ENCODE measurements around the gene SLC25A34. TPM values are rescaled to one million over a fixed set of nuclear protein-coding genes. Genes with fewer than 3 reads are reported as not detected.

The SLC25A34 gene
- total RNA-seq, 2 donors from 2014 or later, result 1.8 to 3.5 TPM

GRCh38 chr1:15730423-15730822 is 5.6 kb upstream of the SLC25A34 start:
- WGBS, 2 experiments (ENCODE audit: insufficient coverage in 1 of 2, insufficient read length in 1 of 2), result 93 to 100% methylated on average over 1 to 16 of the region's 16 CpGs
- H3K27me3 ChIP-seq (ENCODE audit: control insufficient read depth, insufficient read depth, low read length, poor library complexity, severe bottlenecking), result no peaks in the 10 kb centered on the region
- Mint-ChIP-seq H3K9me3 (no peaks in the 10 kb centered on the region), H3K27me3 (ENCODE audit: insufficient read depth) (no peaks in the 10 kb centered on the region), H3K4me1 (no peaks in the 10 kb centered on the region), H3K4me3 (no peak overlapping the region), H3K27ac (no peak overlapping the region), H3K36me3 (ENCODE audit: low read depth) (peaks cover 34% of the 10 kb centered on the region)
- H3K9ac ChIP-seq (ENCODE audit: extremely low read depth, low read length, poor library complexity, severe bottlenecking), result no peak overlapping the region
- no peak overlapping the region for H3K27ac ChIP-seq (ENCODE audit: low read depth, low read length)
- no peak overlapping the region for H3K4me3 ChIP-seq (ENCODE audit: low read length)
- H3K36me3 ChIP-seq (ENCODE audit: control insufficient read depth, insufficient read depth, low read length), result peaks cover 27% of the 10 kb centered on the region
- H3K4me1 ChIP-seq (ENCODE audit: control insufficient read depth, insufficient read depth, low read length), result no peaks in the 10 kb centered on the region
- no peak for TF ChIP-seq CTCF (conservative IDR thresholded peaks at IDR 0.05)
- DNase-seq, result no peak
- H3K9me3 ChIP-seq (ENCODE audit: control insufficient read depth, low read length), result no peaks in the 10 kb centered on the region

- no peak overlapping the region for H3K4me3 Mint-ChIP-seq
- H3K27me3 Mint-ChIP-seq (ENCODE audit: insufficient read depth), result no peaks in the 10 kb centered on the region
- no peaks in the 10 kb centered on the region for H3K9me3 Mint-ChIP-seq
- Histone ChIP-seq H3K4me3 (ENCODE audit: low read length) (no peak overlapping the region), H3K36me3 (ENCODE audit: control insufficient read depth, insufficient read depth, low read length) (peaks cover 22% of the 10 kb centered on the region), H3K27ac (ENCODE audit: low read depth, low read length) (no peak overlapping the region), H3K27me3 (ENCODE audit: control insufficient read depth, insufficient read depth, low read length, poor library complexity, severe bottlenecking) (no peaks in the 10 kb centered on the region), H3K9me3 (ENCODE audit: control insufficient read depth, low read length) (no peaks in the 10 kb centered on the region), H3K9ac (ENCODE audit: extremely low read depth, low read length, poor library complexity, severe bottlenecking) (no peak overlapping the region), H3K4me1 (ENCODE audit: control insufficient read depth, insufficient read depth, low read length) (no peaks in the 10 kb centered on the region)
- H3K4me1 Mint-ChIP-seq, result no peaks in the 10 kb centered on the region
- H3K27ac Mint-ChIP-seq, result no peak overlapping the region
- no peak for DNase-seq
- H3K36me3 Mint-ChIP-seq (ENCODE audit: low read depth), result peaks cover 32% of the 10 kb centered on the region
- WGBS, 2 experiments (ENCODE audit: insufficient coverage in 1 of 2, insufficient read length in 1 of 2), result 94% methylated on average over 10 to 16 of the region's 16 CpGs
- no peak for TF ChIP-seq CTCF (conservative IDR thresholded peaks at IDR 0.05)
These were observed 5.1 kb upstream of the SLC25A34 start for GRCh38 chr1:15730936-15731335.

GRCh38 chr1:15731735-15732685 is 4.0 kb upstream of the SLC25A34 start:
- Histone ChIP-seq H3K4me3 (ENCODE audit: low read length) (no peak overlapping the region), H3K36me3 (ENCODE audit: control insufficient read depth, insufficient read depth, low read length) (peaks cover 18% of the 10 kb centered on the region), H3K9ac (ENCODE audit: extremely low read depth, low read length, poor library complexity, severe bottlenecking) (no peak overlapping the region), H3K9me3 (ENCODE audit: control insufficient read depth, low read length) (no peaks in the 10 kb centered on the region), H3K27me3 (ENCODE audit: control insufficient read depth, insufficient read depth, low read length, poor library complexity, severe bottlenecking) (no peaks in the 10 kb centered on the region), H3K27ac (ENCODE audit: low read depth, low read length) (no peak overlapping the region), H3K4me1 (ENCODE audit: control insufficient read depth, insufficient read depth, low read length) (no peaks in the 10 kb centered on the region)
- Mint-ChIP-seq H3K4me1 (no peaks in the 10 kb centered on the region), H3K27me3 (ENCODE audit: insufficient read depth) (no peaks in the 10 kb centered on the region), H3K36me3 (ENCODE audit: low read depth) (peaks cover 25% of the 10 kb centered on the region), H3K9me3 (no peaks in the 10 kb centered on the region), H3K4me3 (no peak overlapping the region), H3K27ac (no peak overlapping the region)
- 93 to 99% methylated on average over 17 to 39 of the region's 39 CpGs for WGBS, 2 experiments (ENCODE audit: insufficient coverage in 1 of 2, insufficient read length in 1 of 2)
- peak; percentile 19 for TF ChIP-seq CTCF (conservative IDR thresholded peaks at IDR 0.05)
- no peak for DNase-seq
